GM12864 (cell line): ENCODE data around the gene ZNF808.
"Not testable (repeated sequence)": the region's sequence is repeated elsewhere in the genome, so short reads cannot be mapped to it uniquely, and the experiment has no call there.

ENCODE experiments used
- DNase-seq: peaks from one replicate; pipeline ENCODE4 v3.0.0-alpha.2; 2011; ENCODE audit warnings: low read depth
- H3K4me3 ChIP-seq: 2 replicates; pipeline ENCODE4 v1.5.1; 2011; ENCODE audit warnings: mild to moderate bottlenecking, low read depth, low read length, control low read depth
- TF ChIP-seq, protein P1 (sequence below): IDR thresholded peaks from 2 replicates; pipeline ENCODE4 v1.5.1; 2011; ENCODE audit warnings: low read depth, mild to moderate bottlenecking, moderate library complexity, low read length, control low read depth, inconsistent platforms; ENCODE audit errors: missing control alignments

Gene ZNF808

DNA sequence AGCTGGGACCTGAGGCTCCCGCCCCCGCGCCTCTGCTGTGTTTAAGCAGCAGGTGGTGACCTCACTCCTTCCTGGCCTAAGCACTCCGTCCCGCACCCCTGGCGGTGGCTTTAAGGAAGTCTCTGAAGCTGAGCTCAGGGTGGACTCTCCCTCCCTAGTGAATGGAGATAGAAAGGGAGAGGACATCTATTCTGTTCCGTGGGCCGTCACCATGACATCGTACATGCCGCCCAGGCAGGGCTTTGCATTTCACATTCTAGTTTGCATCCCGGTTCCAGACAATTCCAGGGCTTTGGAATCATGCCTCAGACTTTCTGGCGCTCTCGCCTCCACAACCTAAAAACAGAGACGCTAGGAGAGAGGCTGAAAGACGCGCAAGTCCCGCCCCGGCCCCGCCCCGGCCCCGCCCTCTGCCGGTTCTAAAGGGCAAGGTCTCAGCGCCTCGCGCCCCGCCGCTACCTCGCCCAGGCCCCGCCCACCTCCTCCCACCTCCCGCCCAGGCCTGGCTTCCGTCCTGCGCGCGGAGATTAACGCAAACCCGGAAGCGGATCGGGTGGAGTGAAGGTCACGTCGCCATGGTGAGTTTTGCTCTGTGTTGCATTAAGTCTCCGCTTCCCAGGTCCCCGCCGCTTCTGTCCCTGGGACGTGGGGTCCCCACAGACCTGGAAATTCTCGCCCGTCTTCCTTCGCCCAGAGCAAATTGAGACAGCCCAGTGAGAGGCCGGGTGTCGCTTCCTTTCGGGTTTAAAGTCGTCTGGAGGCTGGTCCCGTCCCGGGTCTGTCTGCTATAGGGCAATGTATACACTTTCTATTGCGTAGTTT lies at the start of gene ZNF808:
TSS of gene ZNF808 (plus strand) at position 535 of the 822 bp plus-strand sequence. CDS start 15,617 bp downstream, outside the sequence.
- peak; percentile 87 for DNase-seq
- peak within 1 kb of the TSS; percentile 89 for H3K4me3 ChIP-seq
- TF ChIP-seq, protein P1, sequence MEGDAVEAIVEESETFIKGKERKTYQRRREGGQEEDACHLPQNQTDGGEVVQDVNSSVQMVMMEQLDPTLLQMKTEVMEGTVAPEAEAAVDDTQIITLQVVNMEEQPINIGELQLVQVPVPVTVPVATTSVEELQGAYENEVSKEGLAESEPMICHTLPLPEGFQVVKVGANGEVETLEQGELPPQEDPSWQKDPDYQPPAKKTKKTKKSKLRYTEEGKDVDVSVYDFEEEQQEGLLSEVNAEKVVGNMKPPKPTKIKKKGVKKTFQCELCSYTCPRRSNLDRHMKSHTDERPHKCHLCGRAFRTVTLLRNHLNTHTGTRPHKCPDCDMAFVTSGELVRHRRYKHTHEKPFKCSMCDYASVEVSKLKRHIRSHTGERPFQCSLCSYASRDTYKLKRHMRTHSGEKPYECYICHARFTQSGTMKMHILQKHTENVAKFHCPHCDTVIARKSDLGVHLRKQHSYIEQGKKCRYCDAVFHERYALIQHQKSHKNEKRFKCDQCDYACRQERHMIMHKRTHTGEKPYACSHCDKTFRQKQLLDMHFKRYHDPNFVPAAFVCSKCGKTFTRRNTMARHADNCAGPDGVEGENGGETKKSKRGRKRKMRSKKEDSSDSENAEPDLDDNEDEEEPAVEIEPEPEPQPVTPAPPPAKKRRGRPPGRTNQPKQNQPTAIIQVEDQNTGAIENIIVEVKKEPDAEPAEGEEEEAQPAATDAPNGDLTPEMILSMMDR = peak; percentile 64

DNA sequence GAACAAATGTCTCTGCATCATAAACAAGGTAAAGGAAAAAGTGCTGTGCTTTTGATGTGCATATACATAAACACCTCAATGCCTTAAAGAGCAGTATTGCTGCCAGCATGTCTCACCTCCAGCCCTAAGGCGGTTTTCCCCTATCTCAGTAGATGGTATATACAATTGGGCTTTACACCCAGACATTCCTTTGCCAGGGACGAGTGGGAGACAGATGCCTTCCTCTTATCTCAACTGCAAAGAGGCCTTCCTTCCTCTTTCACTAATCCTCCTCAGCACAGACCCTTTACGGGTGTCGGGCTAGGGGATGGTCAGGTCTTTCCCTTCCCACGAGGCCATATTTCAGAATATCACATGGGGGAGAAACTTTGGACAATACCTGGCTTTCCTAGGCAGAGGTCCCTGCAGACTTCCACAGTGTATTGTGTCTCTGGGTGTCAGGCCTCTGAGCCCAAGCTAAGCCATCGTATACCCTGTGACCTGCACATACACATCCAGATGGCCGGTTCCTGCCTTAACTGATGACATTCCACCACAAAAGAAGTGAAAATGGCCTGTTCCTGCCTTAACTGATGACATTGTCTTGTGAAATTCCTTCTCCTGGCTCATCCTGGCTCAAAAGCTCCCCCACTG lies 43.2 kb upstream of the ZNF808 start:
- not testable (repeated sequence) for H3K4me3 ChIP-seq, DNase-seq

DNA sequence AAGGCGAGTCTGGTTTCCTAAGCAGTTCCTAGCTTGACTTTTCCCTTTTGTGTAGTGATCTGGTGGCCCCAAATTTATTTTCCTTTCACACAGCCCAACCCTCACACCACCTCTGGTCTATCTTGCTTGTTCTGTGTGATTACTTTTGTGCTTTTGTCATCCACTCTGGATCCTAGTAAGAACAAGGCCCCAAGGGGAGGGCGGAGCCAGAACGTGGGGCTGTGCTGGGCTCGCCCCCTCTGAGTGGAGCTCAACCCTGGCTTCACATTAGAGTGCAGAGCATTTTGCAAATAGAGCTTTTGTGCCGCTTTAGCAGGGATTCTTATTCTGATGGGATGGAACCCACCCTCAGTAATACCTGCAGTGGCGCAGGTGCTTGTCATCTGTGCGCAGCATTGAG lies 42.4 kb upstream of the ZNF808 start:
- not testable (repeated sequence) for H3K4me3 ChIP-seq

DNA sequence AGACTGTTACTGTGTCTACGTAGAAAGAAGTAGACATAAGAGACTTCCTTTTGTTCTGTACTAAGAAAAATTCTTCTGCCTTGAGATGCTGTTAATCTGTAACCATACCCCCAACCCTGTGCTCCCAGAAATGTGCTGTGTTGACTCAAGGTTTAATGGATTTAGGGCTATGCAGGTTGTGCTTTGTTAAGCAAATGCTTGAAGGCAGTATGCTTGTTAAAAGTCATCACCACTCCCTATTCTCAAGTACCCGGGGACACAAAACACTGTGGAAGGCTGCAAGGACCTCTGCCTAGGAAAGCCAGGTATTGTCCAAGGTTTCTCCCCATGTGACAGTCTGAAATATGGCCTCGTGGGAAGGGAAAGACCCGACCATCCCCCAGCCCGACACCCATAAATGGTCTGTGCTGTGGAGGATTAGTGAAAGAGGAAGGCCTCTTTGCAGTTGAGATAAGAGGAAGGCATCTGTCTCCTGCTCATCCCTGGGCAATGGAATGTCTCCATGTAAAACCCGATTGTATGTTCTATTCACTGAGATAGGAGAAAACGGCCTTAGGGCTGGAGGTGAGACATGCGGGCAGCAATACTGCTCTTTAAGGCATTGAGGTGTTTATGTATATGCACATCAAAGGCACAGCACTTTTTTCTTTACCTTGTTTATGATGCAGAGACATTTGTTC lies 41.8 kb upstream of the ZNF808 start:
- H3K4me3 ChIP-seq = not testable (repeated sequence)

More for the DNA sequence above, 42.4 kb upstream of the ZNF808 start:
- DNase-seq = not testable (repeated sequence)

DNA sequence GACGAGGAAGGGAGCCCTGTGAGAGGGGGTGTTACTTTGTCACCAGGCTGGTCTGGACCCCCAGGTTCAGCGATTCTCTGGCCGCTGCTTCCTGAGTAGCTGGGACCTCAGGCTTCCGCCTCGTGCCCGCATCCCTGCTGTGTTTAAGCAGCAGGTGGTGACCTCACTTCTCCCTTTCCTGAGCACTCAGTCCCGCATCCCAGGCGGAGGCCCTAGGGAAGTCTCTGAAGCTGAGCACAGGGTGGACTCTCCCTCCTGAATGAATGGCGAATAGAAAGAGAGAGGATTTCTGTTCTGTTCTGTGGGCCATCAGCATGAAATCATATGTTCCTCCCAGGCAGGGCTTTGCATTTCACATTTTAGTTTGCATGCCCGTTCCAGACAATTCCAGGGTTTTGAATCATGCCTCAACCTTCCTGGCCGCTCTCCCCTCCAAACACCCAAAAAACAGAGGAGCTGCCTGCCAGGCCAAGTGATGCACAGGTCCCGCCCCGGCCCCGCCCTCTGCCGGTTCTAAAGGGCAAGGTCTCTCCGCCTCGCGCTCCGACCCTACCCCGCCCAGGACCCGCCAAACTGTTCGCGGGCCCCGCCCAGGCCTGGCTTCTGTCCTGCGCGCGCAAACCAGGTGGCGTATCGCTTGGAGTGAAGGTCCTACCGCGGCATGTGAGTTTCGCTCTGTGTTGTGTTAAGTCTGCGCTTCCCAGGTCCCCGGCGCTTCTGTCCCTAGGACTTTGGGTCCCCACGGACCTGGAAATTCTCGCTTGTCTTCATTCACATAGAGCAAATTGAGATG lies 35.1 kb upstream of the ZNF808 start:
- no peak for DNase-seq
- TF ChIP-seq, protein P1 = no peak
- H3K4me3 ChIP-seq = no peak overlapping the region

More for the DNA sequence above, 41.8 kb upstream of the ZNF808 start:
- not testable (repeated sequence) for DNase-seq

DNA sequence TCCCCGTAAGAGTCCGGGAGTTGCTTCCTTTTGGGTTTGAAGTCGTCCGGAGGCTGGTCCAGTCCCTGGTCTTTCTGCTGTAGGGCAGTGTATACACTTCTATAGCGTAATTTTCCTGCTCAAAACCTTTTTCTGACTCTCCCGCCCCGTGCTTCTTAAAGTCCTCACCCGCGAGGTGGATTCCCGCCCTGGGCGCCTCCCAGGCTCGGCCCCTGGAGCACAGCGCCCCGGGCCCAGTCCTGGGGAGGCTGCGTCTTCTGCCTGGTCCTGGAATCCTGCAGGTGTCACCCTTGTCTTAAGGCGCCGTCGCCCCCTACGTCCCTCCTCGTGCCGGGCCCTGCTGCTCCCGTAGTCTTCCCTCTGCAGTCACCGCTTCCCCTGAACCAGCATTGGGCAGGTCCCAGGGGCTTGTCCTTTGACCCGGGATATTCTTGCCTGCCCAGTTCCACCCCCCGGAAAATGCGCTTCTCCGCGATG lies 34.4 kb upstream of the ZNF808 start:
- TF ChIP-seq, protein P1 = no peak
- H3K4me3 ChIP-seq = no peak overlapping the region
- DNase-seq = no peak

DNA sequence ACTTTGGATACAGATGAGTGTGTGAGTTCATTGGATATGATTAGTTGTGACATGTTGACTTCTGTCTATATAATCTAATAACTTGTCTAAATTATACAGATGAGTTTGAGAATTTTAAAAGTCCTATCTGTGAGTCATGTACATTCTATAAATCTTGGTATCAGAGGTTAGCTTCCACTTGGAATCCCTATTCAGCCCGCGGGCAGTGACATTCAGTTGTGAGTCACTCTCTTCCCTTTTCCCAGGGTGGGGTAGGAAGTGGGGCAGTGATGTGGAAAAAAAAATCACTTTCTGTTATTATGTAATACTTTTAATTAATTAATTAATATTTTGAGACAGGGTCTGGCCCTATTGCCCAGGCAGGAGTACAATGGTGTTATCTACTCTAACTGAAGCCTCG lies 33.0 kb upstream of the ZNF808 start:
- TF ChIP-seq, protein P1 = no peak
- no peak for DNase-seq
- no peak overlapping the region for H3K4me3 ChIP-seq

DNA sequence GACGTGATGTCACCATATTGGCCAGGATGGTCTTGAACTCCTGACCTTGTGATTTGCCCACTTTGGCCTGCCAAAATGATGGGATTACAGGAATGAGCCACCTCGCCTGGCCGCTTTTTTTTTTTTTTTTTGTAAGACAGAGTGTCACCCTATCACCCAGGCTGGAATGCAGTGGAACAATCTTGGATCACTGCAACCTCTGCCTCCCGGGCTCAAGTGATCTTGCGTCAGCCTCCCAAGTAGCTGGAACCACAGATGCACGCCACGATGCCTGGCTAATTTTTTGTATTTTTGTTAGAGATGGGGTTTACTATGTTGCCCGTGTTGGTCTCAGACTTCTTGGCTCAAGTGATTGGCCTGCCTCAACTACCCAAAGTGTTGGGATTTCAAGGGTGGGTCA lies 28.9 kb upstream of the ZNF808 start:
- no peak for DNase-seq
- H3K4me3 ChIP-seq = no peak overlapping the region
- TF ChIP-seq, protein P1 = no peak

DNA sequence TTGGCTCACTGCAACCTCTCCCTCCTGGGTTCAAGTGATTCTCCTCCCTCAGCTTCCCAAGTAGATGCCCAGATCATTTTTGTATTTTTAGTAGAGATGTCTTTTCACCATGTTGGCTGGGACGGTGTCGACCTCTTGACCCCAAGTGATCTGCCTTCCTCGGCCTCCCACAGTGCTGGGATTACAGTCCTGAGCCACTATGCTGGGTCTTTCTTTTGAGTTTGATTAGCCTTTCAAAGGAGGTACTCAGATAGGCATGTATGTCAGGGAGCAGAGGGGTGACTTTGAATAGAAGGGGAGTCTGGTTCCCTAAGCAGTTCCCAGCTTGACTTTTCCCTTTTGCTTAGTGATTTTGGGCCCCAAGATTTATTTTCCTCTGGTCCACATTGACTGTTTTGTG lies 27.0 kb upstream of the ZNF808 start:
- not testable (repeated sequence) for H3K4me3 ChIP-seq, DNase-seq

DNA sequence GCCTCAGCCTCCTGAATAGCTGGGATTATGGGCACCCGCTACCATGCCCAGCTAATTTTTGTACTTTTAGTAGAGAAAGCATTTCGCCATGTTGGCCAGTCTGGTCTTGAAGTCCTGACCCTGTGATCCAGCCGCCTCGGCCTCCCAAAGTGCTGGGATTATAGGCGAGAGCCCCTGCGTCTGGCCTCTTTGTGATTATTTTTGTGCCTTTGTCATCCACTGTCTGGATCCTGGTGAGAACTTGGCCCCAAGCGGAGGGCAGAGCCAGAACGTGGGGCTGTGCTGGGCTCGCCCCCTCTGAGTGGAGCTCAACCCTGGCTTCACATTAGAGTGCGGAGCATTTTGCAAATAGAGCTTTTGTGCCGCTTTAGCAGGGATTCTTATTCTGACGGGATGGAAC lies 26.5 kb upstream of the ZNF808 start:
- not testable (repeated sequence) for H3K4me3 ChIP-seq, DNase-seq
